GM23248 (cell line): ENCODE results near the gene RRAGC.

Source experiments
- EZH2 ChIP-seq: fragments of 200-600 bp; sonication (generic); IDR thresholded peaks from 2 replicates; pipeline ENCODE4 v1.6.1; 2018; ENCODE audit warnings: antibody characterized with exemption, mild to moderate bottlenecking; ENCODE audit not compliant: insufficient read depth, poor library complexity, severe bottlenecking
- EZH2phosphoT487 ChIP-seq: fragments of 200-600 bp; sonication (generic); IDR thresholded peaks from 2 replicates; pipeline ENCODE4 v1.6.1; 2018; ENCODE audit warnings: antibody characterized with exemption, moderate library complexity, mild to moderate bottlenecking, low read depth; ENCODE audit not compliant: insufficient read depth

GRCh38 chr1:38814984-38815464 is 44.5 kb downstream of the RRAGC start:
- TF ChIP-seq EZH2 (no peak), EZH2phosphoT487 (no peak)
